ENCODE data around the gene OR51B6. TPM values are rescaled to one million over a fixed set of nuclear protein-coding genes. Genes with fewer than 3 reads are reported as not detected.
"Not testable (repeated sequence)": the region's sequence is repeated elsewhere in the genome, so short reads cannot be mapped to it uniquely, and the experiment has no call there.

Gene OR51B6
- total and polyA plus RNA-seq, 2 donors = not detected

DNA sequence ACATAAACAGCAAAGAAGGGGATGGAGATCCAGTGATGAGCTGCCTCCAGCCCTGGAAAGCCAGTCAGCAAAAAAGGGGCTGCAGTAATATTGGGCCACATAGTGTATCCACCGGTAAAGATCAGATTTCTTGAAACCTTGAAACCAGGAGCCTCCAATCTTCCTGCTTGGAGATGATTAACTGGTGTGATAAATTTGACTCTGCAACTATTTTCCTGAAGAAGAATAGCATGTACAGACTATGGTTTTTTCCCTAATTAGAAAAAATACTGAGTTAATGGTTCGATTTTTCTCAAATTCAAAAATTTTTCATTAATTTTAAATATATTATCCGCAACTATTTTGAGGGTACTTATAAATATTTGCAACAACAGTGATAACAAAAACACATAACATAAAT is 27.1 kb upstream of the OR51B6 start, which contains the start of gene OR51B2:
TSS of gene OR51B2 (minus strand) at position 101 of the 400 bp plus-strand sequence. CDS start at position 101, 0 bp downstream.
- Histone ChIP-seq H3K36me3 (ENCODE audit: control insufficient read depth in 2 of 2, insufficient read depth in 2 of 2, low read length in 1 of 2) (no peaks in the 10 kb centered on the region), H3K27ac (ENCODE audit: low read depth in 1 of 2, low read length in 1 of 2) (no peak within 1 kb of the TSS), H3K9me3 (ENCODE audit: control insufficient read depth in 2 of 2, insufficient read depth in 1 of 2, low read length in 1 of 2) (no peaks in the 10 kb centered on the region), H3K4me3 (ENCODE audit: low read length in 2 of 2) (no peak within 1 kb of the TSS), H3K27me3 (ENCODE audit: control insufficient read depth in 2 of 2, insufficient read depth in 1 of 2, low read length in 1 of 2) (no peaks in the 10 kb centered on the region), H3K4me1 (ENCODE audit: control insufficient read depth in 2 of 2, insufficient read depth in 2 of 2, low read length in 2 of 2) (no peaks in the 10 kb centered on the region)
- 79% methylated on average over 3 of the region's 3 CpGs for WGBS
- DNase-seq (ENCODE audit: low read depth in 6 of 9, low spot score in 9 of 9) = no peak

DNA sequence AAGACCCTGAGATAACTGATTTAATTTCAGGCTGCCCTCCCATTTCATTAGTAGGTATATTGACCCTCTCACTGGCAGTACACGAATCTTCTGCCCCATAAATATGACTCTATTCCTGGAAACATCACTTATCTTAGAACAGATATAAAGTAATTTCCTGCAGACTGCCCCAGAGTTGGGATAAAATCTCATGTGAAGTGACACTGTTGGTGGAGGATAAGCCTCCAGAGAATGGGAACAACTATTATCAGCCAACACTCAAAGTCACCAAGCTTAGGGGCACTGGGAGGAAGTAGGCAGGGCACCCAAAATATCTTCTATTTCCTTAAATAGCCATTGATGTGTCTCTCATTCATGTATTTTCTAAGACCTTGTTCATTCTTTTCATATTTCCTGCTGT is 16.1 kb upstream of the OR51B6 start:
- DNase-seq (ENCODE audit: low read depth in 6 of 9, low spot score in 9 of 9) = no peak
- no peak overlapping the region for H3K4me3 ChIP-seq (ENCODE audit: low read length in 2 of 2)
- no peaks in the 10 kb centered on the region for H3K9me3 ChIP-seq (ENCODE audit: control insufficient read depth in 2 of 2, insufficient read depth in 1 of 2, low read length in 1 of 2)
- 75% methylated on average over 1 of the region's 1 CpG for WGBS
- no peak overlapping the region for H3K27ac ChIP-seq (ENCODE audit: low read depth in 1 of 2, low read length in 1 of 2)
- H3K4me1 ChIP-seq (ENCODE audit: control insufficient read depth in 2 of 2, insufficient read depth in 2 of 2, low read length in 2 of 2) = no peaks in the 10 kb centered on the region
- no peaks in the 10 kb centered on the region for H3K27me3 ChIP-seq (ENCODE audit: control insufficient read depth in 2 of 2, insufficient read depth in 1 of 2, low read length in 1 of 2)
- H3K36me3 ChIP-seq (ENCODE audit: control insufficient read depth in 2 of 2, insufficient read depth in 2 of 2, low read length in 1 of 2) = no peaks in the 10 kb centered on the region

DNA sequence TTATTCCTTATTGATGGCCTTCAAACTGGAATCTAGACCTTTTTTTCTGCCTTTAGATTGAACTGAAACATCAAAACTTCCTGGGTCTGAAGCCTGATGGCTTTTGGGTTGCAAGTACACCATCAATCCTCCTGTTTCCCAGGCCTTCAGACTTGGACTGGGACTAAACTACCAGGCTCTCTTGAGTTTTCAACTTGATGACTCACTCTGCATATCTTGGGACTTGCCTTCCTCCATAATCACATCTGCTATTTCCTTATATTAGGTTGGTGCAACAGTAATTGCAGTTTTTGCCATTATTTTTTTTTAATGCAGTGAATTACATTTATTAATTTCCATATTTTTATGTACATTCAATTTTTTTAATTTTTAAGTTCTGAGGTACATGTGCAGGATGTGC is 15.0 kb upstream of the OR51B6 start:
- no peak for DNase-seq (ENCODE audit: low read depth in 6 of 9, low spot score in 9 of 9)

DNA sequence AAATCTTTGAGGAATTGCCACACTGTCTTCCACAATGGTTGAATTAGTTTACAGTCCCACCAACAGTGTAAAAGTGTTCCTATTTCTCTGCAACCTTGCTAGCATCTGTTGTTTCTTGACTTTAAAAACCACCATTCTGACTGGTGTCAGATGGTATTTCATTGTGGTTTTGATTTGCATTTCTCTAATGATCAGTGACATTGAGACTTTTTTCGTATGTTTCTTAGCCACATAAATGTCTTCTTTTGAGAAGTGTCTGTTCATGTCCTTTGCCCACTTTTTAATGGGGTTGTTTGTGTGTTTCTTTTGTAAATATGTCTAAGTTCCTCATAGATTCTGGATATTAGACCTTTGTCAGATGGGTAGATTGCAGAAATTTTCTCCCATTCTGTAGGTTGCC is 14.1 kb upstream of the OR51B6 start:
- 86% methylated on average over 1 of the region's 1 CpG for WGBS
- H3K27ac ChIP-seq (ENCODE audit: low read depth in 1 of 2, low read length in 1 of 2) = not testable (repeated sequence)

More for the DNA sequence above, 15.0 kb upstream of the OR51B6 start:
- Histone ChIP-seq H3K4me3 (ENCODE audit: low read length in 2 of 2) (no peak overlapping the region), H3K27me3 (ENCODE audit: control insufficient read depth in 2 of 2, insufficient read depth in 1 of 2, low read length in 1 of 2) (no peaks in the 10 kb centered on the region), H3K4me1 (ENCODE audit: control insufficient read depth in 2 of 2, insufficient read depth in 2 of 2, low read length in 2 of 2) (no peaks in the 10 kb centered on the region), H3K9me3 (ENCODE audit: control insufficient read depth in 2 of 2, insufficient read depth in 1 of 2, low read length in 1 of 2) (no peaks in the 10 kb centered on the region), H3K36me3 (ENCODE audit: control insufficient read depth in 2 of 2, insufficient read depth in 2 of 2, low read length in 1 of 2) (no peaks in the 10 kb centered on the region), H3K27ac (ENCODE audit: low read depth in 1 of 2, low read length in 1 of 2) (no peak overlapping the region)

DNA sequence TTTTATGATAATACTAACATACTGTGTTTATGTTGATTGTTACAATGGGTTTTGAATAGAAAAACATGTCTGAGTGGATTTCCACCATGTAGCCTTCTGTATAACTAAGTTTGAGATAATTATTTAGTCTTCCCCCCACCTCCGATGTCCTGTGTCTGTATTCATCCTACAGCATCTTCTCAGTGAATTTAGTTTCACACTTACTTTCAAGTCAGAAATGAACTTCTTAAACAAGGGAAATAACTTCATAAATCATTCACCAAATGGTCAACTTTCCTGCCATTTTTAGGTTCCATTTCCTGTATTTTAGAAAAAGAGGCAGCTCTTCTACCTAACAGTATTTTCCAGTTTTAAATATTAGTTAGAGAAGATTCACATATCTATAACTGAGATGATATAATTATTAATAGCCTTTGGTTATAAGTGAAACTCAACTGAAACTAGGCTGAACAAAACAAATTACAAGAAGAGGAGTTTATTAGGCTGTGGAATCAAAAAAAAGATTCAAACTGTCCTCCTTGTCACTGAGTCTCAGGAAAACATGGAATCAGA is 11.5 kb upstream of the OR51B6 start:
- H3K36me3 ChIP-seq (ENCODE audit: control insufficient read depth in 2 of 2, insufficient read depth in 2 of 2, low read length in 1 of 2) = no peaks in the 10 kb centered on the region
- no peaks in the 10 kb centered on the region for H3K27me3 ChIP-seq (ENCODE audit: control insufficient read depth in 2 of 2, insufficient read depth in 1 of 2, low read length in 1 of 2)
- DNase-seq (ENCODE audit: low read depth in 6 of 9, low spot score in 9 of 9) = no peak
- H3K9me3 ChIP-seq (ENCODE audit: control insufficient read depth in 2 of 2, insufficient read depth in 1 of 2, low read length in 1 of 2) = no peaks in the 10 kb centered on the region
- H3K27ac ChIP-seq (ENCODE audit: low read depth in 1 of 2, low read length in 1 of 2) = no peak overlapping the region
- H3K4me1 ChIP-seq (ENCODE audit: control insufficient read depth in 2 of 2, insufficient read depth in 2 of 2, low read length in 2 of 2) = no peaks in the 10 kb centered on the region
- H3K4me3 ChIP-seq (ENCODE audit: low read length in 2 of 2) = no peak overlapping the region
- 84% methylated on average over 1 of the region's 1 CpG for WGBS

More for the DNA sequence above, 14.1 kb upstream of the OR51B6 start:
- not testable (repeated sequence) for H3K9me3 ChIP-seq (ENCODE audit: control insufficient read depth in 2 of 2, insufficient read depth in 1 of 2, low read length in 1 of 2); H3K27me3 ChIP-seq (ENCODE audit: control insufficient read depth in 2 of 2, insufficient read depth in 1 of 2, low read length in 1 of 2); H3K36me3 ChIP-seq (ENCODE audit: control insufficient read depth in 2 of 2, insufficient read depth in 2 of 2, low read length in 1 of 2); DNase-seq (ENCODE audit: low read depth in 6 of 9, low spot score in 9 of 9); H3K4me3 ChIP-seq (ENCODE audit: low read length in 2 of 2); H3K4me1 ChIP-seq (ENCODE audit: control insufficient read depth in 2 of 2, insufficient read depth in 2 of 2, low read length in 2 of 2)

DNA sequence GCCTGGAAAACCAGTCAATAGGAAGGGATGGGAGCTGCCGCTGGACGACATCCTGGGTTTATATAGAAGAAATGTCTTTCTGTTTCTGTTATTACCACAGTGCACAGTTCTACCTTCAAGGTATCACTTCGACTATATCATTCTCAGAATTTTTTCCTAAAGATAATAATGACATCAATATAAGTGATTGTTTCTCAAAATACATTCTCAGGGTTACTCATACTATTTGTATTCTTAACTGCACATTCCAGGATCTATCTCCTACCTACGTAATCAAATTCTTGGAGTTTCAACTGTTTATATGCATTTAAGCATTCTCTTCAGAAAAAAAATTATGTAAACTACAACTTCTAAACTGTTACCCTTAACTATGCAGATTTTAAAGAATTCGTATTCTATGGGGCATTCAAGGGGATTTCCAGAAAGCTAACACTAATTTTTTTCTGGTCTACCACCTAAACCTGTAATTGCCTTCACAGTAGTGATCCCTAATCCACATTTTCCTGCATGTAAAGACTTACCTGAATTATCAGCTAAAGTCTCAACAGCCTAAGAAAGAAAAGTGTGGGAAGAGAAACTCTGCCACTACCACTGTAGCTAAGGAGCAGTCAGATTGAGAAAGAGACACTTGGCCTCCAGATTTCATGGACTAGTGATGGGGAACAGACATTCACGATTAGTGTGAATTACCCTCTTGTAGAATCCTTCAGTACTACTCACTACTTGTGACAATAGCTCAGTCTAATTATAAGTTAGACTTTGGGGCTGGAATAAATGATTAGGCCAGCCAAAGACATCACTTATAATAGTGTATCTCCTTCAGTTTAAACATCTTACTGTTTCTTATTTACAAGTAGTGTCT is 7.6 kb upstream of the OR51B6 start, which contains the start of gene OR51B5:
TSS of gene OR51B5 (minus strand) at position 51 of the 862 bp plus-strand sequence. CDS start at position 51, 0 bp downstream.
- Histone ChIP-seq H3K27me3 (ENCODE audit: control insufficient read depth in 2 of 2, insufficient read depth in 1 of 2, low read length in 1 of 2) (no peaks in the 10 kb centered on the region), H3K4me3 (ENCODE audit: low read length in 2 of 2) (no peak within 1 kb of the TSS), H3K36me3 (ENCODE audit: control insufficient read depth in 2 of 2, insufficient read depth in 2 of 2, low read length in 1 of 2) (no peaks in the 10 kb centered on the region), H3K27ac (ENCODE audit: low read depth in 1 of 2, low read length in 1 of 2) (no peak within 1 kb of the TSS), H3K9me3 (ENCODE audit: control insufficient read depth in 2 of 2, insufficient read depth in 1 of 2, low read length in 1 of 2) (no peaks in the 10 kb centered on the region), H3K4me1 (ENCODE audit: control insufficient read depth in 2 of 2, insufficient read depth in 2 of 2, low read length in 2 of 2) (no peaks in the 10 kb centered on the region)
- WGBS = 92% methylated on average over 6 of the region's 6 CpGs
- DNase-seq (ENCODE audit: low read depth in 6 of 9, low spot score in 9 of 9) = no peak

DNA sequence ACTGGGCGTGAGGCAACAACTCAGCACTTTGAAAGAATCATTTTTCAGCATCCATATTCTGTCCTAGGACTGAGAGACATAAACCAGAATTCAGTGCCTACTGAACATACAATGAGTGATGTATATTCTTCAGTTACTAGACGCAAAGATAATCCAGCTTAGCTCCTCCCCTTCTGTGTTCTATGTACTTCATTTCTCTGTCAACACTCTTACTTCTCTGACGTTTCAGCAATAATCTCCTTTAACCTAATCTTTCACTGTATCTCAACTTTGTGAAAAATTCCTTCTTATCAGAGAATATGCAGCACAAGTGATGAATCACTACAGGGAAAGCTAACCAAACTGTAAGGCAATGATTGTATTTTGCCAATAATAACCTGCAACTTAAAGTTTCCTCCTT is 5.5 kb upstream of the OR51B6 start:
- no peak overlapping the region for H3K4me3 ChIP-seq (ENCODE audit: low read length in 2 of 2)
- no peaks in the 10 kb centered on the region for H3K27me3 ChIP-seq (ENCODE audit: control insufficient read depth in 2 of 2, insufficient read depth in 1 of 2, low read length in 1 of 2)
- H3K36me3 ChIP-seq (ENCODE audit: control insufficient read depth in 2 of 2, insufficient read depth in 2 of 2, low read length in 1 of 2) = no peaks in the 10 kb centered on the region
- no peaks in the 10 kb centered on the region for H3K9me3 ChIP-seq (ENCODE audit: control insufficient read depth in 2 of 2, insufficient read depth in 1 of 2, low read length in 1 of 2)
- no peak for DNase-seq (ENCODE audit: low read depth in 6 of 9, low spot score in 9 of 9)
- 89% methylated on average over 3 of the region's 3 CpGs for WGBS
- H3K4me1 ChIP-seq (ENCODE audit: control insufficient read depth in 2 of 2, insufficient read depth in 2 of 2, low read length in 2 of 2) = no peaks in the 10 kb centered on the region
- no peak overlapping the region for H3K27ac ChIP-seq (ENCODE audit: low read depth in 1 of 2, low read length in 1 of 2)

DNA sequence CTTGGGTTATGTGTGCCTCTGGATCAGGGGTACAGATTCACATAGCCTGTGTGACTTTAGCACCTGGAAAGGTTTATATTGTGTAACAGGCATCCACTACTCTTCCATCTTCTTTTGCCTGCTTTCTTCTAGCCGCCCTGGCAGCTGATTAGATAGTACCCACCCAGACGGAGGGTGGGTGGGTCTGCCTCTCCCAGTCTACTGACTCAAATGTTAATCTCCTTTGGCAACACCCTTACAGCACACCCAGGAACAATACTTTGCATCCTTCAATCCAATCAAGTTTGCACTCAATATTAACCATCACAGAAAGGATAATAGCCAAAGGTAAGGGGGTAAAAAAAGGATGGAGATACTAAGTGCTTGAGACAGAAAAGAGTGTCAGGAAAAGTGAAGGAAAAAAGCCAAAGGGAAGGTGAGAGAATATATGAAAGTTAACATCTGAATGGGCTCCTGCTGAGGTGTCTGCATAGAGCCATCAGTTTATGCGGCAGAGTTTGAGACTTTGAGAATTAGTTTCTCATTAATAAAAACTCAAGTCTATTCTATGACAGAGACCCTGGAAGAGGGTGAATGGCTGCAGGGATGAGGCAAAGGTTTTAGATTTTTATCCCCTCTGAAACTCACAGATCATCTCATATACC is 2.6 kb upstream of the OR51B6 start:
- Histone ChIP-seq H3K27ac (ENCODE audit: low read depth in 1 of 2, low read length in 1 of 2) (no peak overlapping the region), H3K9me3 (ENCODE audit: control insufficient read depth in 2 of 2, insufficient read depth in 1 of 2, low read length in 1 of 2) (no peaks in the 10 kb centered on the region), H3K27me3 (ENCODE audit: control insufficient read depth in 2 of 2, insufficient read depth in 1 of 2, low read length in 1 of 2) (no peaks in the 10 kb centered on the region), H3K4me1 (ENCODE audit: control insufficient read depth in 2 of 2, insufficient read depth in 2 of 2, low read length in 2 of 2) (no peaks in the 10 kb centered on the region), H3K4me3 (ENCODE audit: low read length in 2 of 2) (no peak overlapping the region), H3K36me3 (ENCODE audit: control insufficient read depth in 2 of 2, insufficient read depth in 2 of 2, low read length in 1 of 2) (no peaks in the 10 kb centered on the region)
- no peak for DNase-seq (ENCODE audit: low read depth in 6 of 9, low spot score in 9 of 9)
- WGBS = 75% methylated on average over 3 of the region's 3 CpGs

DNA sequence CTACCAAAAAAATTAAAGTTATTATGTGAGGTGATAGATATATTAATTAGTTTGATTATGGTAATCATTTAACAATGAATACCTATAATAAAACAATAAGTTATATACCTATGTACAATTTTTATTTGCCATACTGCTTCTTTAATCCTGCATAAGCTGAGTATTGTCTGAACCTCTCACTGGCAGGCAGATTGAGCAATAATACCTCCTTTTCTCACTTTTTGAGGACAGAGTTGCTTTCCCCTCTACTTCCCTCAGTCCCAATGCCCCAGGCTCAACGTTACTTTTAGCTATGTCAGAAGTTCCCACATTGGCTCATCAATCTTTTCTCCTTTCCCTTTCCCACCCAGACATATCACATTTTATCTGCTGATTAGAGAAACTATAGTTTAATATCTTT is 1.8 kb upstream of the OR51B6 start:
- H3K27me3 ChIP-seq (ENCODE audit: control insufficient read depth in 2 of 2, insufficient read depth in 1 of 2, low read length in 1 of 2) = no peaks in the 10 kb centered on the region
- no peaks in the 10 kb centered on the region for H3K36me3 ChIP-seq (ENCODE audit: control insufficient read depth in 2 of 2, insufficient read depth in 2 of 2, low read length in 1 of 2)
- no peak overlapping the region for H3K27ac ChIP-seq (ENCODE audit: low read depth in 1 of 2, low read length in 1 of 2)
- H3K9me3 ChIP-seq (ENCODE audit: control insufficient read depth in 2 of 2, insufficient read depth in 1 of 2, low read length in 1 of 2) = no peaks in the 10 kb centered on the region
- no peak for DNase-seq (ENCODE audit: low read depth in 6 of 9, low spot score in 9 of 9)
- no peak overlapping the region for H3K4me3 ChIP-seq (ENCODE audit: low read length in 2 of 2)
- no peaks in the 10 kb centered on the region for H3K4me1 ChIP-seq (ENCODE audit: control insufficient read depth in 2 of 2, insufficient read depth in 2 of 2, low read length in 2 of 2)
- WGBS = 67% methylated on average over 1 of the region's 1 CpG

Data from thymus (tissue), 11 donors.